ENCODE data around the gene MEX3D. TPM values are rescaled to one million over a fixed set of nuclear protein-coding genes. Genes with fewer than 3 reads are reported as not detected.

MEX3D gene
- total and polyA plus RNA-seq, 9 donors: 7.3 to 54.4 (median 34.8) TPM

DNA sequence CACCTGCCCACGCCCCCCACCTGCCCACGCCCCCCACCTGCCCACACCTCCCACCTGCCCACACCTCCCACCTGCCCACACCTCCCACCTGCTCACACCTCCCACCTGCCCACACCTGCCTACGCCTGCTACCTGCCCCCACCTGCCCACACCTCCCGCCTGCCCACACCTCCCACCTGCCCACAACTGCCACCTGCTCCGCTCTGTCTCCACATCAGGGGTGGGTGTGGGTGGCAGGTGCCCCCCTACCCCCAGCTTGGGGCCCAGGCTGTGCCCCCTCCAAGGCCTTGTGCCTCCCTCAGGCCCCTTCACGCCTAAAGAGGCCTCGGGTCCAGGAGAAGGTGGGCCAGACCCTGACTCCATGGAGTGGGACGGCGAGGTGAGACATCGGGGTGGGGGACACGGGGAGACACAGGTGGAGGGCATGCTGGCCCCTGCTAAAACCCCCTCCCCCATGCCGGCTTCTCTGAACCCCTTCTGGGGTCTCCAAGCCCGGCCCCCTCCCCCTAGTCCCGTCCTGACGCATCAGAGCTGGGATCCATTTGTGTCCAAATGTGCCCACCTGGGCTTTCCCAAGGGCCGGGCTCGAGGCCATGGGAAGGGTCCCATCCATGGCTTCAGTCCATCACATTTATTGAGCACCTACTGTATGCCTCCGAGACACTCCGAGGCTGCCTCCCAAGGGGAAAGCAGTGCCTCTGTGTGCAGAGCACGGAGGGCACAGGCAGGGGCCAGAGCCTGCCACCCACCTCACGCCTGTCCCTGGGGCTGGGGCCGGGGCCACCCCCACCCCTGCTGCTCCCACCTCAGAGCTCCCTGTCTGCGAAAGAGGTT lies 39.3 kb downstream of the MEX3D start:
- Histone ChIP-seq H3K4me1 (ENCODE audit: insufficient read depth) (peaks cover 3% of the 10 kb centered on the region), H3K4me3 (no peak overlapping the region), H3K27me3 (no peaks in the 10 kb centered on the region), H3K27ac (no peak overlapping the region), H3K36me3 (no peaks in the 10 kb centered on the region), H3K9me3 (no peaks in the 10 kb centered on the region)
- WGBS, 3 donors: 75 to 86% (median 81%) methylated on average over 21 to 23 of the region's 23 CpGs
- intact Hi-C loops (cut with DNase I): no loop called here
- TF ChIP-seq POLR2A (IDR thresholded peaks at IDR 0.05): no peak
- peak in 1 of 5 donors; percentile 19 for DNase-seq

DNA sequence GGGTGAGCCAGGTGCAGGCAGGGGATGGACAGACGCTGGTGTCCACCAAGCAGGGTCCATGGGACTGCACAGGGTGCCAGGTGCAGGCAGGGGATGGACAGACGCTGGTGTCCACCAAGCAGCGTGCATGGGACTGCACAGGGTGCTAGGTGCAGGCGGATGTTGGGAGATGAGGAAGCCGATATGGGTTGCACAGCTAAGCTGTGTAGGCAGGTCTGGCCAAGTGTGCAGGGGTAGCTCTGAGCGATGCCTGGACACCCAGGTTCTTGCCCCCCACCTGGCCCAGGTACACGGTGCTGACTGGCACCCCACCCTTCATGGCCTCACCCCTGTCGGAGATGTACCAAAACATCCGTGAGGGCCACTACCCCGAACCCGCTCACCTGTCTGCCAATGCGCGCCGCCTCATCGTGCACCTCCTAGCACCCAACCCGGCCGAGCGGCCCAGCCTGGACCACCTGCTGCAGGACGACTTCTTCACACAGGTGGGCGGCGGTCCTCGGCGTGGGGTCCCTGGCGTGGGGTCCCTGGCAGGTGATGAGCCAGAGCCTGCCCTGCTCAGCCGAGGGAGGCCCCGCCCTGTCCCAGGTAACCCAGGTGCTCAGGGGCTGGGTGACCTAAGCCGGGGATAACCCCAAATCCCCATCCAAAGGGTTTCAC lies 40.3 kb downstream of the MEX3D start:
- WGBS, 3 donors: 77 to 80% (median 77%) methylated on average over 26 to 27 of the region's 27 CpGs
- TF ChIP-seq EP300 (IDR thresholded peaks at IDR 0.05) (no peak), POLR2A (IDR thresholded peaks at IDR 0.05) (no peak)
- TF ChIP-seq, protein P1, sequence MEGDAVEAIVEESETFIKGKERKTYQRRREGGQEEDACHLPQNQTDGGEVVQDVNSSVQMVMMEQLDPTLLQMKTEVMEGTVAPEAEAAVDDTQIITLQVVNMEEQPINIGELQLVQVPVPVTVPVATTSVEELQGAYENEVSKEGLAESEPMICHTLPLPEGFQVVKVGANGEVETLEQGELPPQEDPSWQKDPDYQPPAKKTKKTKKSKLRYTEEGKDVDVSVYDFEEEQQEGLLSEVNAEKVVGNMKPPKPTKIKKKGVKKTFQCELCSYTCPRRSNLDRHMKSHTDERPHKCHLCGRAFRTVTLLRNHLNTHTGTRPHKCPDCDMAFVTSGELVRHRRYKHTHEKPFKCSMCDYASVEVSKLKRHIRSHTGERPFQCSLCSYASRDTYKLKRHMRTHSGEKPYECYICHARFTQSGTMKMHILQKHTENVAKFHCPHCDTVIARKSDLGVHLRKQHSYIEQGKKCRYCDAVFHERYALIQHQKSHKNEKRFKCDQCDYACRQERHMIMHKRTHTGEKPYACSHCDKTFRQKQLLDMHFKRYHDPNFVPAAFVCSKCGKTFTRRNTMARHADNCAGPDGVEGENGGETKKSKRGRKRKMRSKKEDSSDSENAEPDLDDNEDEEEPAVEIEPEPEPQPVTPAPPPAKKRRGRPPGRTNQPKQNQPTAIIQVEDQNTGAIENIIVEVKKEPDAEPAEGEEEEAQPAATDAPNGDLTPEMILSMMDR (IDR thresholded peaks at IDR 0.05): no peak
- no peak for DNase-seq
- Histone ChIP-seq H3K36me3 (no peaks in the 10 kb centered on the region), H3K27ac (no peak overlapping the region), H3K27me3 (no peaks in the 10 kb centered on the region), H3K9me3 (no peaks in the 10 kb centered on the region), H3K4me1 (ENCODE audit: insufficient read depth) (peaks cover 3% of the 10 kb centered on the region), H3K4me3 (no peak overlapping the region)
- intact Hi-C loops (cut with DNase I): no loop called here

DNA sequence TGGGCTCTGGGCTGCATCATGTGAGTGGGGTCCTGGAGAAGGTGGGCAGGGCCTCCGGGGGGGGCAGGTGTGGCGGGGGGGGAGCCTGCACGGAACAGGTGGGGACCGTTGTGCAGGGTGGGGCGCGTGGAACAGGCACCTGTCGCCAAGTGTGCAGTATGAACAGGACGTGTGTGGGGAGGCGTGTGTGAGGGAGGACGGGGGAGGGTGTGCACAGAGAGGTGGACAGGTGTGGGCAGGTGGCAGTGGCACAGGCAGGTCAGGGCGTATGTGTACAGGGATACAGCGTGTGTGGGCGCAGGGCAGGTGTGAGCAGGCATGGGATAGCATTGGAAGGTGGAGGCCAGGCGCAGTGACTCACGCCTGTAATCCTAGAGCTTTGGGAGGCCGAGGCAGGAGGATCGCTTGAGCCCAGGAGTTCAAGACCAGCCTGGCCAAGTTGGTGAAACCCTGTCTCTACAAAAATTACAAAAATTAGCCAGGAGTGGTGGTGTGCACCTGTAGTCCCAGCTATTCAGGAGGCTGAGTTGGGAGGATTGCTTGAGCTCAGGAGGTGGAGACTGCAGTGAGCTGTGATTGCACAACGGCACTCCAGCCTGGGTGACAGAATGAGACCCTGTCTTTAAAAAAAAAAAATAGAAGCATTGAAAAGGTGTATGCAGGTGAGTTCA lies 41.0 kb downstream of the MEX3D start:
- TF ChIP-seq POLR2A (IDR thresholded peaks at IDR 0.05): no peak
- no peak for TF ChIP-seq EP300 (IDR thresholded peaks at IDR 0.05)
- TF ChIP-seq, protein P1 (IDR thresholded peaks at IDR 0.05): no peak
- intact Hi-C loops (cut with DNase I): no loop called here
- WGBS, 3 donors: 75 to 85% (median 78%) methylated on average over 18 of the region's 18 CpGs
- no peak for DNase-seq
- Histone ChIP-seq H3K4me1 (ENCODE audit: insufficient read depth) (peaks cover 3% of the 10 kb centered on the region), H3K4me3 (no peak overlapping the region), H3K9me3 (no peaks in the 10 kb centered on the region), H3K27me3 (no peaks in the 10 kb centered on the region), H3K36me3 (no peaks in the 10 kb centered on the region), H3K27ac (no peak overlapping the region)

DNA sequence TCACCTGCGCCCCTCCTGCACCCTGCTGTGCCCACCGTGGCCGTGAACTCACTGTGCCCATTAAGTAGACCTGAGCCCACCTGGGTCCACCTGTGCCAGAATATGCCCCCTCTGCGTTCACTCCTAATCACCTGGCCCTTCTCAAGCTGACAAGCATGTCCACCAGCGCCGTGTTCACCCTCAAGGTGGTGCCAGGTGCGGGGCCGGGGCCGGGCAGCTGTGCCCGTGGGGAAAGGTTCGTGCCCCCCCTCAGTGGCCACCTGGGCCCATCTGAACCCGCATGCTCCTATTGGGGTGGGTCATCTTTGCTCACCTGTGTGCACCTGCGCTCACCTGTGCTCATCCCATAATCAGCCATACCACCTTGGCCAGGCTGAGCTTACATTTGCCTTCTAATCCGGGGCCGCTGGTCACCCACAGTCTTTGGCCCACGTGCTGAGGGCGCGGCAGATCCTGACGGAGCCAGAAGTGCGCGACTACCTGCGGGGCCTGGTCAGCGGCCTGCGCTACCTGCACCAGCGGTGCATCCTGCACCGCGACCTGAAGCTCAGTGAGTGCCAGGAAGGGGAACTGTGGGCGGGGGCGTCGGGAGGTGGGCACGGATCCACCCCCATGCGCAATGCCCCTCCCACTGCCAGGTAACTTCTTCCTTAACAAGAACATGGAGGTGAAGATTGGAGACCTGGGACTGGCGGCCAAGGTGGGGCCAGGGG lies 41.9 kb downstream of the MEX3D start:
- no peaks in the 10 kb centered on the region for H3K36me3 ChIP-seq
- intact Hi-C loops (cut with DNase I): no loop called here
- H3K27me3 ChIP-seq: no peaks in the 10 kb centered on the region
- TF ChIP-seq, protein P1 (IDR thresholded peaks at IDR 0.05): no peak
- no peak for TF ChIP-seq EP300 (IDR thresholded peaks at IDR 0.05)
- TF ChIP-seq POLR2A (IDR thresholded peaks at IDR 0.05): no peak
- no peaks in the 10 kb centered on the region for H3K9me3 ChIP-seq
- no peak overlapping the region for H3K4me3 ChIP-seq
- WGBS, 3 donors: 77 to 85% (median 81%) methylated on average over 33 of the region's 33 CpGs
- no peak for DNase-seq
- H3K4me1 ChIP-seq (ENCODE audit: insufficient read depth): peaks cover 3% of the 10 kb centered on the region
- H3K27ac ChIP-seq: no peak overlapping the region

Data from ovary (tissue), 9 donors.